HepG2 (cell line): ENCODE results near the gene MUC4. TPM values are rescaled to one million over a fixed set of nuclear protein-coding genes. Genes with fewer than 3 reads are reported as not detected.

Source experiments
- ISL2 ChIP-seq: sonication (generic); formaldehyde crosslinking; IDR thresholded peaks from 2 replicates; pipeline ENCODE4 v1.5.0; 2020; ENCODE audit warnings: missing genetic modification reagents
- KLF13 ChIP-seq: sonication (generic); formaldehyde crosslinking; IDR thresholded peaks from 2 replicates; pipeline ENCODE4 v1.4.0; 2020; ENCODE audit warnings: mild to moderate bottlenecking, missing genetic modification reagents
- NFIB ChIP-seq: sonication (generic); formaldehyde crosslinking; IDR thresholded peaks from 2 replicates; pipeline ENCODE4 v1.9.0; 2021; ENCODE audit warnings: missing genetic modification reagents, mild to moderate bottlenecking, borderline replicate concordance
- NFIC ChIP-seq: IDR thresholded peaks from 2 replicates; pipeline ENCODE4 v1.6.1; 2012; ENCODE audit warnings: mild to moderate bottlenecking, low read length, inconsistent platforms
- NFYC ChIP-seq: IDR thresholded peaks from 2 replicates; pipeline ENCODE4 v1.6.1; 2016; ENCODE audit warnings: missing genetic modification reagents, missing compliant biosample characterization
- PHF8 ChIP-seq: sonication (generic); formaldehyde crosslinking; IDR thresholded peaks from 2 replicates; pipeline ENCODE4 v1.5.0; 2020; ENCODE audit warnings: missing genetic modification reagents
- RFXAP ChIP-seq: sonication (generic); formaldehyde crosslinking; IDR thresholded peaks from 2 replicates; pipeline ENCODE4 v1.4.0; 2020; ENCODE audit warnings: missing genetic modification reagents, borderline replicate concordance
- SNRNP70 ChIP-seq: fragments of 200-400 bp; formaldehyde crosslinking; IDR thresholded peaks from 2 replicates; pipeline ENCODE4 v1.6.1; 2017; ENCODE audit warnings: mild to moderate bottlenecking, low read depth, low read length, moderate library complexity
- SRSF1 ChIP-seq: fragments of 200-400 bp; formaldehyde crosslinking; optimal IDR thresholded peaks from 2 replicates; pipeline ENCODE3; 2017; ENCODE audit warnings: mild to moderate bottlenecking, low read depth, low read length, moderate library complexity
- ZBTB7A ChIP-seq: sonication (generic); formaldehyde crosslinking; IDR thresholded peaks from 2 replicates; pipeline ENCODE4 v1.8.0; 2022; ENCODE audit warnings: mild to moderate bottlenecking, missing genetic modification reagents
- ZNF101 ChIP-seq: sonication (generic); formaldehyde crosslinking; IDR thresholded peaks from 2 replicates; pipeline ENCODE4 v1.4.0; 2020; ENCODE audit warnings: mild to moderate bottlenecking, low read depth, missing genetic modification reagents, borderline replicate concordance
- ZNF224 ChIP-seq: sonication (generic); formaldehyde crosslinking; IDR thresholded peaks from 2 replicates; pipeline ENCODE4 v1.5.0; 2020; ENCODE audit warnings: mild to moderate bottlenecking, missing genetic modification reagents
- ZNF264 ChIP-seq: sonication (generic); formaldehyde crosslinking; IDR thresholded peaks from 2 replicates; pipeline ENCODE4 v1.4.0; 2020; ENCODE audit warnings: missing genetic modification reagents
- ZNF839 ChIP-seq: sonication (generic); formaldehyde crosslinking; IDR thresholded peaks from 2 replicates; pipeline ENCODE4 v1.4.0; 2020; ENCODE audit warnings: missing genetic modification reagents, mild to moderate bottlenecking, borderline replicate concordance
- polyA plus RNA-seq, 8 experiments: library from polyadenylated mRNA; depleted of rRNA in 3 of 8; stranded (reverse) in 7 of 8; unstranded in 1 of 8; fragments of >200 nt; fragmentation: Illumina TruSeq in 4 of 8; extraction: Trizol in 4 of 8; gene quantifications; 2 replicates each; pipeline versions ENCODE4 v1.2.1 to v1.2.3, GENCODE V29; 2011 to 2016; ENCODE audit warnings: low read depth in 4 of 8, missing spikeins in 1 of 8, mixed read lengths in 1 of 8; ENCODE audit not compliant: insufficient read depth in 1 of 8
- total RNA-seq, 5 experiments: library from RNA; depleted of rRNA; stranded (reverse); fragments of >200 nt; fragmentation: Illumina TruSeq; extraction: Trizol; gene quantifications; 2 replicates each; pipeline ENCODE4 v1.2.3, GENCODE V29; 2016; ENCODE audit warnings: low read depth in 1 of 5
- TF ChIP-seq, protein P1 (sequence below): sonication (generic); formaldehyde crosslinking; IDR thresholded peaks from 2 replicates; pipeline ENCODE4 v1.9.0; 2022; ENCODE audit warnings: missing genetic modification reagents, mild to moderate bottlenecking, borderline replicate concordance
- TF ChIP-seq, protein P2 (sequence below): sonication (generic); formaldehyde crosslinking; IDR thresholded peaks from 2 replicates; pipeline ENCODE4 v1.4.0; 2020; ENCODE audit warnings: missing genetic modification reagents
- TF ChIP-seq, protein P3 (sequence below): sonication (generic); formaldehyde crosslinking; IDR thresholded peaks from 2 replicates; pipeline ENCODE4; 2020; ENCODE audit warnings: missing genetic modification reagents, mild to moderate bottlenecking, borderline replicate concordance
- TF ChIP-seq, protein P4 (sequence below): IDR thresholded peaks from 2 replicates; pipeline ENCODE4 v1.6.1; 2016; ENCODE audit warnings: low read depth, missing genetic modification reagents, missing compliant biosample characterization

MUC4 gene
- total and polyA plus RNA-seq, 2 of the 13 experiments (the other 11 are each of a cell fraction or from before 2014, with no cell fraction given): not detected

DNA sequence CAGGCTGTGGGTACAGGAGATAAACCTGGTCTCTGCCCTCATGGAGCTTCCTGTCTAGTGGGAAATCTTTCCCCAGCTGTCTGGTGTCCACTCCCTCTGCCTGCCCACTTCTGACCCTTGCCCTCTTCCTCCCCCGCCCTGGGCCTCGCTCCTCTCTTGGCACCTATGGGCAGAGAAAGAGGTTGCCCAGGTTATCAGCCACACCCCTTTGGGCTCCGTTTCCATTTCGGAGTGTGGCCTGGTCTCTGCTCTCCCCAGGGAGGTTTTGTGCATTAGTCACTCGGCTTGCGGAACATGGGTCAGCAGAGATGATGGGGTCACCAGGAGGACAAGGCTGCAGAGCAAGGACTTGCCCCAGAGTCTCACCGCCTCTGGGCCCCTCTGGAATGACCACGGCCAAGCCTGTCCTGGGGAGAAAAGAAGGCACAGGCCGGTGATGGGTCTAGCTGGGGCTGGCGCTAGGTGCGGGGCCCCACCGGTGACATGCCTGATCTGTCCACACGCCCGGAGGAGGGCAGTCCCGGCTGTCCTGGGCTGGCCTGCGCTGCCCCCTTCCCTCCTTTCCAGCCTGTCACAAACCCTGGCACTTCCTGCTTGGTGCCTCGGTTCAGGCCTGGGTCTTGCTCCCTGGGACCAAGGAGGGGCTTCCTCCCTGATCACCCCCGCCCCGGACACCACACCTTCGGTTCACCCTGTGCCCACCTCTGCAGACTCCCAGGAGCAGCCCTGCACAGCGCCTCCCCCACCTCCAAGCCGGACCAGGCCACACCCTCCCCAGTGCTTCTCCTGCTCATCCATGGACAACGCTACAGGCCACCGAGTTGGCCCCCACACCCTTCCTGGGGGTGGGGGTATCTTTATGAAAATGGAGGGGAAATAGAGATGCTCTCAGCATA, 35.6 kb upstream of the MUC4 start (continued):
- TF ChIP-seq, protein P1, sequence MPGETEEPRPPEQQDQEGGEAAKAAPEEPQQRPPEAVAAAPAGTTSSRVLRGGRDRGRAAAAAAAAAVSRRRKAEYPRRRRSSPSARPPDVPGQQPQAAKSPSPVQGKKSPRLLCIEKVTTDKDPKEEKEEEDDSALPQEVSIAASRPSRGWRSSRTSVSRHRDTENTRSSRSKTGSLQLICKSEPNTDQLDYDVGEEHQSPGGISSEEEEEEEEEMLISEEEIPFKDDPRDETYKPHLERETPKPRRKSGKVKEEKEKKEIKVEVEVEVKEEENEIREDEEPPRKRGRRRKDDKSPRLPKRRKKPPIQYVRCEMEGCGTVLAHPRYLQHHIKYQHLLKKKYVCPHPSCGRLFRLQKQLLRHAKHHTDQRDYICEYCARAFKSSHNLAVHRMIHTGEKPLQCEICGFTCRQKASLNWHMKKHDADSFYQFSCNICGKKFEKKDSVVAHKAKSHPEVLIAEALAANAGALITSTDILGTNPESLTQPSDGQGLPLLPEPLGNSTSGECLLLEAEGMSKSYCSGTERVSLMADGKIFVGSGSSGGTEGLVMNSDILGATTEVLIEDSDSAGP (CRISPR knock-in tag): no peak
- TF ChIP-seq NFYC (CRISPR knock-in tag) (no peak), NFIB (CRISPR knock-in tag) (no peak), NFIC (no peak), RFXAP (CRISPR knock-in tag) (no peak), KLF13 (CRISPR knock-in tag) (no peak), ZNF264 (CRISPR knock-in tag) (no peak), PHF8 (CRISPR knock-in tag) (no peak), ZBTB7A (CRISPR knock-in tag) (no peak), ISL2 (CRISPR knock-in tag) (no peak), ZNF839 (no peak), ZNF101 (no peak), SRSF1 (no peak), SNRNP70 (no peak), ZNF224 (CRISPR knock-in tag) (no peak)
- TF ChIP-seq, protein P2, sequence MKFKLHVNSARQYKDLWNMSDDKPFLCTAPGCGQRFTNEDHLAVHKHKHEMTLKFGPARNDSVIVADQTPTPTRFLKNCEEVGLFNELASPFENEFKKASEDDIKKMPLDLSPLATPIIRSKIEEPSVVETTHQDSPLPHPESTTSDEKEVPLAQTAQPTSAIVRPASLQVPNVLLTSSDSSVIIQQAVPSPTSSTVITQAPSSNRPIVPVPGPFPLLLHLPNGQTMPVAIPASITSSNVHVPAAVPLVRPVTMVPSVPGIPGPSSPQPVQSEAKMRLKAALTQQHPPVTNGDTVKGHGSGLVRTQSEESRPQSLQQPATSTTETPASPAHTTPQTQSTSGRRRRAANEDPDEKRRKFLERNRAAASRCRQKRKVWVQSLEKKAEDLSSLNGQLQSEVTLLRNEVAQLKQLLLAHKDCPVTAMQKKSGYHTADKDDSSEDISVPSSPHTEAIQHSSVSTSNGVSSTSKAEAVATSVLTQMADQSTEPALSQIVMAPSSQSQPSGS (CRISPR knock-in tag): 0 out of 2 replicates have a peak, but pooled peaks have one; percentile 38
- TF ChIP-seq, protein P3, sequence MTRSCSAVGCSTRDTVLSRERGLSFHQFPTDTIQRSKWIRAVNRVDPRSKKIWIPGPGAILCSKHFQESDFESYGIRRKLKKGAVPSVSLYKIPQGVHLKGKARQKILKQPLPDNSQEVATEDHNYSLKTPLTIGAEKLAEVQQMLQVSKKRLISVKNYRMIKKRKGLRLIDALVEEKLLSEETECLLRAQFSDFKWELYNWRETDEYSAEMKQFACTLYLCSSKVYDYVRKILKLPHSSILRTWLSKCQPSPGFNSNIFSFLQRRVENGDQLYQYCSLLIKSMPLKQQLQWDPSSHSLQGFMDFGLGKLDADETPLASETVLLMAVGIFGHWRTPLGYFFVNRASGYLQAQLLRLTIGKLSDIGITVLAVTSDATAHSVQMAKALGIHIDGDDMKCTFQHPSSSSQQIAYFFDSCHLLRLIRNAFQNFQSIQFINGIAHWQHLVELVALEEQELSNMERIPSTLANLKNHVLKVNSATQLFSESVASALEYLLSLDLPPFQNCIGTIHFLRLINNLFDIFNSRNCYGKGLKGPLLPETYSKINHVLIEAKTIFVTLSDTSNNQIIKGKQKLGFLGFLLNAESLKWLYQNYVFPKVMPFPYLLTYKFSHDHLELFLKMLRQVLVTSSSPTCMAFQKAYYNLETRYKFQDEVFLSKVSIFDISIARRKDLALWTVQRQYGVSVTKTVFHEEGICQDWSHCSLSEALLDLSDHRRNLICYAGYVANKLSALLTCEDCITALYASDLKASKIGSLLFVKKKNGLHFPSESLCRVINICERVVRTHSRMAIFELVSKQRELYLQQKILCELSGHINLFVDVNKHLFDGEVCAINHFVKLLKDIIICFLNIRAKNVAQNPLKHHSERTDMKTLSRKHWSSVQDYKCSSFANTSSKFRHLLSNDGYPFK (CRISPR knock-in tag): no peak
- TF ChIP-seq, protein P4, sequence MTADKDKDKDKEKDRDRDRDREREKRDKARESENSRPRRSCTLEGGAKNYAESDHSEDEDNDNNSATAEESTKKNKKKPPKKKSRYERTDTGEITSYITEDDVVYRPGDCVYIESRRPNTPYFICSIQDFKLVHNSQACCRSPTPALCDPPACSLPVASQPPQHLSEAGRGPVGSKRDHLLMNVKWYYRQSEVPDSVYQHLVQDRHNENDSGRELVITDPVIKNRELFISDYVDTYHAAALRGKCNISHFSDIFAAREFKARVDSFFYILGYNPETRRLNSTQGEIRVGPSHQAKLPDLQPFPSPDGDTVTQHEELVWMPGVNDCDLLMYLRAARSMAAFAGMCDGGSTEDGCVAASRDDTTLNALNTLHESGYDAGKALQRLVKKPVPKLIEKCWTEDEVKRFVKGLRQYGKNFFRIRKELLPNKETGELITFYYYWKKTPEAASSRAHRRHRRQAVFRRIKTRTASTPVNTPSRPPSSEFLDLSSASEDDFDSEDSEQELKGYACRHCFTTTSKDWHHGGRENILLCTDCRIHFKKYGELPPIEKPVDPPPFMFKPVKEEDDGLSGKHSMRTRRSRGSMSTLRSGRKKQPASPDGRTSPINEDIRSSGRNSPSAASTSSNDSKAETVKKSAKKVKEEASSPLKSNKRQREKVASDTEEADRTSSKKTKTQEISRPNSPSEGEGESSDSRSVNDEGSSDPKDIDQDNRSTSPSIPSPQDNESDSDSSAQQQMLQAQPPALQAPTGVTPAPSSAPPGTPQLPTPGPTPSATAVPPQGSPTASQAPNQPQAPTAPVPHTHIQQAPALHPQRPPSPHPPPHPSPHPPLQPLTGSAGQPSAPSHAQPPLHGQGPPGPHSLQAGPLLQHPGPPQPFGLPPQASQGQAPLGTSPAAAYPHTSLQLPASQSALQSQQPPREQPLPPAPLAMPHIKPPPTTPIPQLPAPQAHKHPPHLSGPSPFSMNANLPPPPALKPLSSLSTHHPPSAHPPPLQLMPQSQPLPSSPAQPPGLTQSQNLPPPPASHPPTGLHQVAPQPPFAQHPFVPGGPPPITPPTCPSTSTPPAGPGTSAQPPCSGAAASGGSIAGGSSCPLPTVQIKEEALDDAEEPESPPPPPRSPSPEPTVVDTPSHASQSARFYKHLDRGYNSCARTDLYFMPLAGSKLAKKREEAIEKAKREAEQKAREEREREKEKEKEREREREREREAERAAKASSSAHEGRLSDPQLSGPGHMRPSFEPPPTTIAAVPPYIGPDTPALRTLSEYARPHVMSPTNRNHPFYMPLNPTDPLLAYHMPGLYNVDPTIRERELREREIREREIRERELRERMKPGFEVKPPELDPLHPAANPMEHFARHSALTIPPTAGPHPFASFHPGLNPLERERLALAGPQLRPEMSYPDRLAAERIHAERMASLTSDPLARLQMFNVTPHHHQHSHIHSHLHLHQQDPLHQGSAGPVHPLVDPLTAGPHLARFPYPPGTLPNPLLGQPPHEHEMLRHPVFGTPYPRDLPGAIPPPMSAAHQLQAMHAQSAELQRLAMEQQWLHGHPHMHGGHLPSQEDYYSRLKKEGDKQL (CRISPR knock-in tag): no peak
